HepG2 (cell line): ENCODE data around the gene C2CD4A. TPM values are rescaled to one million over a fixed set of nuclear protein-coding genes. Genes with fewer than 3 reads are reported as not detected.

Experiments used
- BORCS8-MEF2B ChIP-seq: sonication (generic); formaldehyde crosslinking; IDR thresholded peaks from 2 replicates; pipeline ENCODE4 v1.8.0; 2022; ENCODE audit warnings: mild to moderate bottlenecking, missing genetic modification reagents
- EHMT2 ChIP-seq: fragments of 200-600 bp; sonication (generic); IDR thresholded peaks from 2 replicates; pipeline ENCODE4 v1.7.0; 2017; ENCODE audit warnings: antibody characterized with exemption, low read depth, low read length, borderline replicate concordance
- FOXJ3 ChIP-seq: sonication (generic); formaldehyde crosslinking; IDR thresholded peaks from 2 replicates; pipeline ENCODE4 v1.4.0; 2020; ENCODE audit warnings: missing genetic modification reagents, mild to moderate bottlenecking, borderline replicate concordance
- HNRNPK ChIP-seq: fragments of 200-400 bp; formaldehyde crosslinking; IDR thresholded peaks from 2 replicates; pipeline ENCODE4 v1.6.1; 2018; ENCODE audit warnings: low read length, low read depth, moderate library complexity, mild to moderate bottlenecking; ENCODE audit not compliant: poor library complexity, severe bottlenecking
- KLF16 ChIP-seq, 2 experiments: sonication (generic) in 1 of 2; formaldehyde crosslinking in 1 of 2; IDR thresholded peaks; 2 replicates each; pipeline versions ENCODE4 v1.6.1 to v1.8.0; 2016 to 2023; ENCODE audit warnings: missing genetic modification reagents in 2 of 2, missing compliant biosample characterization in 1 of 2
- MTA3 ChIP-seq: sonication (generic); formaldehyde crosslinking; IDR thresholded peaks from 2 replicates; pipeline ENCODE4 v1.4.0; 2020; ENCODE audit warnings: missing genetic modification reagents
- SYNCRIP ChIP-seq: fragments of 200-400 bp; formaldehyde crosslinking; IDR thresholded peaks from 2 replicates; pipeline ENCODE4 v1.6.1; 2018; ENCODE audit warnings: mild to moderate bottlenecking, low read depth, low read length; ENCODE audit not compliant: insufficient read depth
- ZBTB42 ChIP-seq: sonication (generic); formaldehyde crosslinking; IDR thresholded peaks from 2 replicates; pipeline ENCODE4 v1.5.0; 2020; ENCODE audit warnings: mild to moderate bottlenecking, missing genetic modification reagents
- ZFP36L1 ChIP-seq: sonication (generic); formaldehyde crosslinking; IDR thresholded peaks from 2 replicates; pipeline ENCODE4 v1.8.0; 2022; ENCODE audit warnings: mild to moderate bottlenecking, missing genetic modification reagents, moderate library complexity
- ZNF670 ChIP-seq: sonication (generic); formaldehyde crosslinking; IDR thresholded peaks from 2 replicates; pipeline ENCODE4 v1.8.0; 2022; ENCODE audit warnings: mild to moderate bottlenecking, missing genetic modification reagents, borderline replicate concordance
- ZSCAN22 ChIP-seq: sonication (generic); formaldehyde crosslinking; IDR thresholded peaks from 2 replicates; pipeline ENCODE4 v1.4.0; 2020; ENCODE audit warnings: mild to moderate bottlenecking, missing genetic modification reagents
- polyA plus RNA-seq, 8 experiments: library from polyadenylated mRNA; depleted of rRNA in 3 of 8; stranded (reverse) in 7 of 8; unstranded in 1 of 8; fragments of >200 nt; fragmentation: Illumina TruSeq in 4 of 8; extraction: Trizol in 4 of 8; gene quantifications; 2 replicates each; pipeline versions ENCODE4 v1.2.1 to v1.2.3, GENCODE V29; 2011 to 2016; ENCODE audit warnings: low read depth in 4 of 8, missing spikeins in 1 of 8, mixed read lengths in 1 of 8; ENCODE audit not compliant: insufficient read depth in 1 of 8
- total RNA-seq, 5 experiments: library from RNA; depleted of rRNA; stranded (reverse); fragments of >200 nt; fragmentation: Illumina TruSeq; extraction: Trizol; gene quantifications; 2 replicates each; pipeline ENCODE4 v1.2.3, GENCODE V29; 2016; ENCODE audit warnings: low read depth in 1 of 5
- TF ChIP-seq, protein P1 (sequence below), 2 experiments: fragments of 450-650 bp in 1 of 2; sonication (generic) in 1 of 2; formaldehyde crosslinking in 1 of 2; IDR thresholded peaks; 2 replicates each; pipeline versions ENCODE4 v1.6.1 to v1.8.0; 2016 to 2022; ENCODE audit warnings: antibody characterized with exemption in 1 of 2, mild to moderate bottlenecking in 1 of 2, missing genetic modification reagents in 1 of 2
- TF ChIP-seq, protein P2 (sequence below): IDR thresholded peaks from 2 replicates; pipeline ENCODE4 v1.6.1; 2018; ENCODE audit warnings: missing genetic modification reagents, mild to moderate bottlenecking, missing compliant biosample characterization
- TF ChIP-seq, protein P3 (sequence below): sonication (generic); formaldehyde crosslinking; IDR thresholded peaks from 2 replicates; pipeline ENCODE4 v1.4.0; 2020; ENCODE audit warnings: missing genetic modification reagents
- TF ChIP-seq, protein P4 (sequence below): sonication (generic); formaldehyde crosslinking; IDR thresholded peaks from 2 replicates; pipeline ENCODE4 v1.5.0; 2020; ENCODE audit warnings: mild to moderate bottlenecking, missing genetic modification reagents, moderate library complexity

The C2CD4A gene
- total and polyA plus RNA-seq, 2 of the 13 experiments (the other 11 are each of a cell fraction or from before 2014, with no cell fraction given) = 0.20 TPM; not detected in 1

DNA sequence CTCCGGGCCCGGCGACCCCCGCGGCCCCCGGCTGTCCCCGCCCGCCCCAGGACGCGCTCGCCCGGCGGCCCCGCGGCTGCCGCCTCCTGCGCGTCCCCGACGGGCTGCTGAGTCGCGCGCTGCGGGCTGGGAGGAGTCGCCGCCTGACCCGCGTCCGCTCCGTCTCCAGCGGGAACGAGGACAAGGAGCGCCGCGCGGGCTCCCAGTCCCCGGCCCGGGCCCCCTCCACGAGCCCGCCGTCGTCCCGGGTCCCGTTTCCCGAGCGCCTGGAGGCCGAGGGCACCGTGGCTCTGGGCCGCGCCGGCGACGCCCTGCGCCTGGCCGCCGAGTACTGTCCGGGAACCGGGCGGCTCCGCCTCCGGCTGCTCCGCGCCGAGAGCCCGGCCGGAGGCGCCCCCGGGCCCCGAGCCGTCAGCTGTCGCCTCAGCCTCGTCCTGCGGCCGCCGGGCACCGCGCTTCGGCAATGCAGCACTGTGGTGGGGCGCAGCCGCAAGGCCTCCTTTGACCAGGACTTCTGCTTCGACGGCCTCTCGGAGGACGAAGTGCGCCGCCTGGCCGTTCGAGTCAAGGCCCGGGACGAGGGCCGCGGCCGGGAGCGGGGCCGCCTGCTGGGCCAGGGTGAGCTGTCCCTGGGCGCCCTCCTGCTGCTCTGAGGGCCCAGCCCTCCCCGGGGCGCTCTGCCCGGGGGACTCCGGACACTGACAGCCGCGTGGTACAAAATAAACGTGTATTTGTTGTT, 1.5 kb downstream of the C2CD4A start (continued):
- TF ChIP-seq, protein P1, sequence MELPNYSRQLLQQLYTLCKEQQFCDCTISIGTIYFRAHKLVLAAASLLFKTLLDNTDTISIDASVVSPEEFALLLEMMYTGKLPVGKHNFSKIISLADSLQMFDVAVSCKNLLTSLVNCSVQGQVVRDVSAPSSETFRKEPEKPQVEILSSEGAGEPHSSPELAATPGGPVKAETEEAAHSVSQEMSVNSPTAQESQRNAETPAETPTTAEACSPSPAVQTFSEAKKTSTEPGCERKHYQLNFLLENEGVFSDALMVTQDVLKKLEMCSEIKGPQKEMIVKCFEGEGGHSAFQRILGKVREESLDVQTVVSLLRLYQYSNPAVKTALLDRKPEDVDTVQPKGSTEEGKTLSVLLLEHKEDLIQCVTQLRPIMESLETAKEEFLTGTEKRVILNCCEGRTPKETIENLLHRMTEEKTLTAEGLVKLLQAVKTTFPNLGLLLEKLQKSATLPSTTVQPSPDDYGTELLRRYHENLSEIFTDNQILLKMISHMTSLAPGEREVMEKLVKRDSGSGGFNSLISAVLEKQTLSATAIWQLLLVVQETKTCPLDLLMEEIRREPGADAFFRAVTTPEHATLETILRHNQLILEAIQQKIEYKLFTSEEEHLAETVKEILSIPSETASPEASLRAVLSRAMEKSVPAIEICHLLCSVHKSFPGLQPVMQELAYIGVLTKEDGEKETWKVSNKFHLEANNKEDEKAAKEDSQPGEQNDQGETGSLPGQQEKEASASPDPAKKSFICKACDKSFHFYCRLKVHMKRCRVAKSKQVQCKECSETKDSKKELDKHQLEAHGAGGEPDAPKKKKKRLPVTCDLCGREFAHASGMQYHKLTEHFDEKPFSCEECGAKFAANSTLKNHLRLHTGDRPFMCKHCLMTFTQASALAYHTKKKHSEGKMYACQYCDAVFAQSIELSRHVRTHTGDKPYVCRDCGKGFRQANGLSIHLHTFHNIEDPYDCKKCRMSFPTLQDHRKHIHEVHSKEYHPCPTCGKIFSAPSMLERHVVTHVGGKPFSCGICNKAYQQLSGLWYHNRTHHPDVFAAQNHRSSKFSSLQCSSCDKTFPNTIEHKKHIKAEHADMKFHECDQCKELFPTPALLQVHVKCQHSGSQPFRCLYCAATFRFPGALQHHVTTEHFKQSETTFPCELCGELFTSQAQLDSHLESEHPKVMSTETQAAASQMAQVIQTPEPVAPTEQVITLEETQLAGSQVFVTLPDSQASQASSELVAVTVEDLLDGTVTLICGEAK (IDR thresholded peaks at IDR 0.05) = no peak
- TF ChIP-seq, protein P1 (CRISPR knock-in tag; IDR thresholded peaks at IDR 0.05) = no peak
- no peak for TF ChIP-seq ZFP36L1 (CRISPR knock-in tag)
- peak; percentile 51 for TF ChIP-seq BORCS8-MEF2B (CRISPR knock-in tag)
- TF ChIP-seq, protein P2, sequence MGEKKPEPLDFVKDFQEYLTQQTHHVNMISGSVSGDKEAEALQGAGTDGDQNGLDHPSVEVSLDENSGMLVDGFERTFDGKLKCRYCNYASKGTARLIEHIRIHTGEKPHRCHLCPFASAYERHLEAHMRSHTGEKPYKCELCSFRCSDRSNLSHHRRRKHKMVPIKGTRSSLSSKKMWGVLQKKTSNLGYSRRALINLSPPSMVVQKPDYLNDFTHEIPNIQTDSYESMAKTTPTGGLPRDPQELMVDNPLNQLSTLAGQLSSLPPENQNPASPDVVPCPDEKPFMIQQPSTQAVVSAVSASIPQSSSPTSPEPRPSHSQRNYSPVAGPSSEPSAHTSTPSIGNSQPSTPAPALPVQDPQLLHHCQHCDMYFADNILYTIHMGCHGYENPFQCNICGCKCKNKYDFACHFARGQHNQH (CRISPR knock-in tag) = no peak
- no peak for TF ChIP-seq MTA3 (CRISPR knock-in tag)
- no peak for TF ChIP-seq HNRNPK
- TF ChIP-seq, protein P3, sequence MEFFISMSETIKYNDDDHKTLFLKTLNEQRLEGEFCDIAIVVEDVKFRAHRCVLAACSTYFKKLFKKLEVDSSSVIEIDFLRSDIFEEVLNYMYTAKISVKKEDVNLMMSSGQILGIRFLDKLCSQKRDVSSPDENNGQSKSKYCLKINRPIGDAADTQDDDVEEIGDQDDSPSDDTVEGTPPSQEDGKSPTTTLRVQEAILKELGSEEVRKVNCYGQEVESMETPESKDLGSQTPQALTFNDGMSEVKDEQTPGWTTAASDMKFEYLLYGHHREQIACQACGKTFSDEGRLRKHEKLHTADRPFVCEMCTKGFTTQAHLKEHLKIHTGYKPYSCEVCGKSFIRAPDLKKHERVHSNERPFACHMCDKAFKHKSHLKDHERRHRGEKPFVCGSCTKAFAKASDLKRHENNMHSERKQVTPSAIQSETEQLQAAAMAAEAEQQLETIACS (CRISPR knock-in tag) = peak; percentile 43
- TF ChIP-seq, protein P4, sequence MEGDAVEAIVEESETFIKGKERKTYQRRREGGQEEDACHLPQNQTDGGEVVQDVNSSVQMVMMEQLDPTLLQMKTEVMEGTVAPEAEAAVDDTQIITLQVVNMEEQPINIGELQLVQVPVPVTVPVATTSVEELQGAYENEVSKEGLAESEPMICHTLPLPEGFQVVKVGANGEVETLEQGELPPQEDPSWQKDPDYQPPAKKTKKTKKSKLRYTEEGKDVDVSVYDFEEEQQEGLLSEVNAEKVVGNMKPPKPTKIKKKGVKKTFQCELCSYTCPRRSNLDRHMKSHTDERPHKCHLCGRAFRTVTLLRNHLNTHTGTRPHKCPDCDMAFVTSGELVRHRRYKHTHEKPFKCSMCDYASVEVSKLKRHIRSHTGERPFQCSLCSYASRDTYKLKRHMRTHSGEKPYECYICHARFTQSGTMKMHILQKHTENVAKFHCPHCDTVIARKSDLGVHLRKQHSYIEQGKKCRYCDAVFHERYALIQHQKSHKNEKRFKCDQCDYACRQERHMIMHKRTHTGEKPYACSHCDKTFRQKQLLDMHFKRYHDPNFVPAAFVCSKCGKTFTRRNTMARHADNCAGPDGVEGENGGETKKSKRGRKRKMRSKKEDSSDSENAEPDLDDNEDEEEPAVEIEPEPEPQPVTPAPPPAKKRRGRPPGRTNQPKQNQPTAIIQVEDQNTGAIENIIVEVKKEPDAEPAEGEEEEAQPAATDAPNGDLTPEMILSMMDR (CRISPR knock-in tag) = peak; percentile 49
- 0 out of 2 replicates have a peak, but pooled peaks have one; percentile 47 for TF ChIP-seq ZNF670 (CRISPR knock-in tag)
- TF ChIP-seq FOXJ3 (CRISPR knock-in tag) = no peak
- no peak for TF ChIP-seq ZSCAN22 (CRISPR knock-in tag)
- TF ChIP-seq KLF16 (CRISPR knock-in tag; IDR thresholded peaks at IDR 0.05) = peak in 1 of 2 experiments; percentile 22; a peak in 1 of 4 replicates
- no peak for TF ChIP-seq SYNCRIP
- no peak for TF ChIP-seq EHMT2
- no peak for TF ChIP-seq ZBTB42
